ENCODE results near the gene MS4A7. TPM values are rescaled to one million over a fixed set of nuclear protein-coding genes. Genes with fewer than 3 reads are reported as not detected.
"Not testable (repeated sequence)": the region's sequence is repeated elsewhere in the genome, so short reads cannot be mapped to it uniquely, and the experiment has no call there.

Gene MS4A7
- total RNA-seq, 1 donor, result not detected

DNA sequence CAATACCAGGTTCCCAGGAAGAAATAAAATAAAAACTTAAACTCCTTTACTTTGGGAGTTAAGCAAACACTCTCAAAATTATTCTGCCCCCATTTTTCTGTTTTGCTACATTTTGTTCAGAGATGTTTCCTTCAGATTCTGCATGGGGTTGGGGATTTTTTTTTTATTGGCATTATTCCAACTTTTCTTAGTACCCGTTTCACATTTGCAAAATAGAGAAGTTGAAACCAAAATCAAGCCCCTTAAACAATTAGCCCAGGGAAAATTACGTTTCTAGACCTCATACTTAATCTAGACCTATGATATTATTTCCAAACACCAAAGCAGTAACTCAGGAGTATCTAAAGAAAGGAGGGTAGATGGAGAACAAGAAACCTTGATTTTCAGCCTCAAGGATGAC lies 20.6 kb upstream of the MS4A7 start:
- DNase-seq (ENCODE audit: low read depth), result no peak
- TF ChIP-seq, protein P1, sequence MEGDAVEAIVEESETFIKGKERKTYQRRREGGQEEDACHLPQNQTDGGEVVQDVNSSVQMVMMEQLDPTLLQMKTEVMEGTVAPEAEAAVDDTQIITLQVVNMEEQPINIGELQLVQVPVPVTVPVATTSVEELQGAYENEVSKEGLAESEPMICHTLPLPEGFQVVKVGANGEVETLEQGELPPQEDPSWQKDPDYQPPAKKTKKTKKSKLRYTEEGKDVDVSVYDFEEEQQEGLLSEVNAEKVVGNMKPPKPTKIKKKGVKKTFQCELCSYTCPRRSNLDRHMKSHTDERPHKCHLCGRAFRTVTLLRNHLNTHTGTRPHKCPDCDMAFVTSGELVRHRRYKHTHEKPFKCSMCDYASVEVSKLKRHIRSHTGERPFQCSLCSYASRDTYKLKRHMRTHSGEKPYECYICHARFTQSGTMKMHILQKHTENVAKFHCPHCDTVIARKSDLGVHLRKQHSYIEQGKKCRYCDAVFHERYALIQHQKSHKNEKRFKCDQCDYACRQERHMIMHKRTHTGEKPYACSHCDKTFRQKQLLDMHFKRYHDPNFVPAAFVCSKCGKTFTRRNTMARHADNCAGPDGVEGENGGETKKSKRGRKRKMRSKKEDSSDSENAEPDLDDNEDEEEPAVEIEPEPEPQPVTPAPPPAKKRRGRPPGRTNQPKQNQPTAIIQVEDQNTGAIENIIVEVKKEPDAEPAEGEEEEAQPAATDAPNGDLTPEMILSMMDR (IDR thresholded peaks at IDR 0.05; ENCODE audit: insufficient read depth, low read length), result no peak
- no peak overlapping the region for H3K4me3 ChIP-seq (ENCODE audit: low read depth, low read length)

GRCh38 chr11:60360621-60361020 lies 17.7 kb upstream of the MS4A7 start:
- DNase-seq (ENCODE audit: low read depth), result no peak
- H3K4me3 ChIP-seq (ENCODE audit: low read depth, low read length), result no peak overlapping the region
- TF ChIP-seq, protein P1 (IDR thresholded peaks at IDR 0.05; ENCODE audit: insufficient read depth, low read length), result no peak

DNA sequence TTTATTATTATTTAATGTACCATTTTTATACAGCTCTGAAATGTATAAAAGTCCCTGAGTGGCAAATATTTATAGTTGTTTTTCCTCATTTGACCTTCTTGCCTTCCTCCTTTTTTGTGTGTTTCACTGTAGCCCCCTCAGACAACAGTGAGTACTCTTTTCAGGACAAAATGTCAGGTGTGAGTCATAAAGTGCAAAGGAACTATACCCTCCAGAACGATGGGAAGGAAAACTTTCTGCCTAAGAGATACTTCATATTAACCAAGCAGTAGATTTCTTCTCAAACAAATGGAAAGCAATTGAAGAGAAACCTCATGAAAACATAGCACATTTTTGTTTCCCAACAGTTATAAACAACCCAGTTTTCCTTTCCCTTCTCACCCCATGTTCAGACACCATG lies 16.1 kb upstream of the MS4A7 start:
- TF ChIP-seq, protein P1 (IDR thresholded peaks at IDR 0.05; ENCODE audit: insufficient read depth, low read length), result no peak
- H3K4me3 ChIP-seq (ENCODE audit: low read depth, low read length), result no peak overlapping the region
- no peak for DNase-seq (ENCODE audit: low read depth)

DNA sequence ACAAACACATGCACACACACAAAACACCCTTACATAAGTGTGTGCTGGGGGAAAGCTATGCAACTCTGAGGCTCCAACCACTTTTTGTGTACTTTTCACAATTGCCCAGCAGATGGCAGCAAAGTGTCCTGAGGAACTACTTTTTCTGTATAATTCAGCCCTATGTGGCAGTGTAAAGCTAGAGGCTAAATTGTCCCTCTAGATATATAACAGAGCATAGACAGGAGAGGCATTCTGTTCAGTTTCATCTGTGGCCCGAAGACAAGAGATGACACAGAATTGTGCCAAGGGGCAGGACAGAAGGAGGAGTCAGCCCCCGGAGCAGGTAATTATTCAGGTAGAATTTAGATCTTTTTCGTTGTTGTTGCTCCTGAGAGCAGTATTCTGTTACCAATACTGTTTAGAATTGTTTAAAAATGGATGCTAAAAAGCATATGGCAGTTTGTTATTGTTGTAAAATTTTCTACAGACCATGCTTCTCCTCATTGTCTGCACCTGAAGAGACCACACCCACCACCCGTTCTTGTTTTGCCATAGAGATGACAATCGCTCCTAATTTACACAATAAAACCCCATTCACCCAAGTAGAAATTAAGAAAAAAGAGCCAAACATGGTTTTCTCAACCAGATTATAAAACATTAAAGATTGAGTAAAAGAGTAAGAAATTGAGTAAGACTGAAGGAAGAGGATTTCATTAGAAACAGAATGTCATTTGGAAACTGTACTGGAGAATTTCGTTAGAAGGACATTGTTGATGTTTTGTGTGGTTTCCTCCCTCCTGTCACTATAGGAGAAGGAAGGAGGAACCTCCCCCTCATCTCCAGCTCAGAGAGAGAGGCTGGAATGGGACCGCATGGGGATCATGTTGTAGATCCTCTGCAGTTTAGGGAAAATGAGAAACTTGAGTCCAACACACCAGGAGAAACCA lies 14.5 kb upstream of the MS4A7 start:
- no peak overlapping the region for H3K4me3 ChIP-seq (ENCODE audit: low read depth, low read length)
- peak; percentile 57 for DNase-seq (ENCODE audit: low read depth)
- TF ChIP-seq, protein P1 (IDR thresholded peaks at IDR 0.05; ENCODE audit: insufficient read depth, low read length), result peak; percentile 67

GRCh38 chr11:60366262-60366904 lies 11.9 kb upstream of the MS4A7 start:
- not testable (repeated sequence) for H3K4me3 ChIP-seq (ENCODE audit: low read depth, low read length); DNase-seq (ENCODE audit: low read depth)

- no peak for DNase-seq (ENCODE audit: low read depth)
- TF ChIP-seq, protein P1 (IDR thresholded peaks at IDR 0.05; ENCODE audit: insufficient read depth, low read length), result no peak
- H3K4me3 ChIP-seq (ENCODE audit: low read depth, low read length), result no peak overlapping the region
Measured at GRCh38 chr11:60367009-60367408, 11.3 kb upstream of the MS4A7 start.

DNA sequence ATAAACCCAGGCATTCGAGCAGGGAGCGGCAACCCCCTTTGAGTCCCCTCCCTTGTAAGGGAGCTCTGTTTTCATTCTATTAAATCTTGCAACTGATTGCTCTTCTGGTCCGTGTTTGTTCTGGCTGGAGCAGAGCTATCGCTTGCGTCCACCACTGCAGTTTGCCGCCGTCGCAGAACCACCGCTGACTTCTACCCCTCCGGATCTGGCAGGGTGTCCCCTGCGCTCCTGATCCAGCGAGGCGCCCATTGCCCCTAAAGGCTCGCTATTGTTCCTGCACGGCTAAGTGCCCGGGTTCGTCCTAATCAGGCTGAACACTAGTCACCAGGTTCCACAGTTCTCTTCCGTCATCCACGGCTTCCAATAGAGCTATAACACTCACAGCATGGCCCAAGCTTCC lies 10.4 kb upstream of the MS4A7 start:
- TF ChIP-seq, protein P1 (IDR thresholded peaks at IDR 0.05; ENCODE audit: insufficient read depth, low read length), result no peak
- H3K4me3 ChIP-seq (ENCODE audit: low read depth, low read length), result no peak overlapping the region
- no peak for DNase-seq (ENCODE audit: low read depth)

Measured in fibroblast of the aortic adventitia (primary cell).